Measurements from ENCODE around the gene MRPS17. TPM values are rescaled to one million over a fixed set of nuclear protein-coding genes. Genes with fewer than 3 reads are reported as not detected.

Gene MRPS17
- total RNA-seq, 1 experiment from 2014 or later = 38.2 TPM

- Histone ChIP-seq H3K9me3 (ENCODE audit: insufficient read depth, low read depth) (no peaks in the 10 kb centered on the region), H3K4me1 (replicated peaks; ENCODE audit: insufficient read depth) (peaks cover 7% of the 10 kb centered on the region), H3K79me2 (ENCODE audit: low read depth) (peaks cover 25% of the 10 kb centered on the region), H3F3A (ENCODE audit: insufficient read depth, low read depth) (peaks cover 46% of the 10 kb centered on the region; the same call in 1 of the 2 replicates), H3K4me2 (no peak overlapping the region), H3K4me3 (no peak overlapping the region), H4K20me1 (ENCODE audit: insufficient read depth) (no peaks in the 10 kb centered on the region), H2AFZ (no peak overlapping the region), H3K27ac (no peak overlapping the region), H3K27me3 (ENCODE audit: insufficient read depth, low read depth) (peaks cover 3% of the 10 kb centered on the region; the same call in 1 of the 2 replicates), H3K9me2 (ENCODE audit: insufficient read depth) (no peaks in the 10 kb centered on the region), H3K36me3 (ENCODE audit: low read depth) (peaks cover 22% of the 10 kb centered on the region)
- intact Hi-C loops (cut with micrococcal nuclease; ENCODE audit: unreplicated experiment) = no loop called here
- ChIA-PET POLR2A (ENCODE audit: unreplicated experiment) (interaction anchor here (0.7 kb wide), 1 partner anchor 303 kb away, joined by 3 read pairs; no protein-coding TSS in a partner anchor), CTCF (no interaction called here)
- TF ChIP-seq EZH2 (IDR thresholded peaks at IDR 0.05; ENCODE audit: low read depth) = no peak
- no peak for TF ChIP-seq CTCF (conservative IDR thresholded peaks at IDR 0.05)
- no peak for DNase-seq
- BruUV-seq (replicated peaks) = no TSS peak
Measured at GRCh38 chr7:55953707-55954475, 2.2 kb downstream of the MRPS17 start.

- ChIA-PET CTCF (no interaction called here), POLR2A (ENCODE audit: unreplicated experiment) (no interaction called here)
- Histone ChIP-seq H3K79me2 (ENCODE audit: low read depth) (peaks cover 21% of the 10 kb centered on the region), H3K27ac (no peak overlapping the region), H3K4me1 (replicated peaks; ENCODE audit: insufficient read depth) (peaks cover 7% of the 10 kb centered on the region), H2AFZ (no peak overlapping the region), H3F3A (ENCODE audit: insufficient read depth, low read depth) (peaks cover 41% of the 10 kb centered on the region; the same call in 1 of the 2 replicates), H3K9me3 (ENCODE audit: insufficient read depth, low read depth) (no peaks in the 10 kb centered on the region), H3K36me3 (ENCODE audit: low read depth) (peaks cover 22% of the 10 kb centered on the region), H3K27me3 (ENCODE audit: insufficient read depth, low read depth) (no peaks in the 10 kb centered on the region), H3K4me2 (no peak overlapping the region), H3K9me2 (ENCODE audit: insufficient read depth) (no peaks in the 10 kb centered on the region), H3K4me3 (no peak overlapping the region), H4K20me1 (ENCODE audit: insufficient read depth) (no peaks in the 10 kb centered on the region)
- no peak for DNase-seq
- no TSS peak for BruUV-seq (replicated peaks)
- TF ChIP-seq EZH2 (IDR thresholded peaks at IDR 0.05; ENCODE audit: low read depth) (no peak), CTCF (conservative IDR thresholded peaks at IDR 0.05) (no peak)
- intact Hi-C loops (cut with micrococcal nuclease; ENCODE audit: unreplicated experiment) = no loop called here
Measured at GRCh38 chr7:55957190-55957589, 5.5 kb downstream of the MRPS17 start.

GRCh38 chr7:55962014-55962413, 10.3 kb downstream of the MRPS17 start:
- no peaks in the 10 kb centered on the region for H3K36me3 ChIP-seq (ENCODE audit: low read depth)
- H3K27ac ChIP-seq = no peak overlapping the region
- H3K79me2 ChIP-seq (ENCODE audit: low read depth) = peaks cover 31% of the 10 kb centered on the region
- CTCF ChIA-PET = interaction anchor here (0.6 kb wide), 1 partner anchor 321 kb away, joined by 3 read pairs; no protein-coding TSS in a partner anchor
- no peak for TF ChIP-seq CTCF (conservative IDR thresholded peaks at IDR 0.05)
- no peak for TF ChIP-seq EZH2 (IDR thresholded peaks at IDR 0.05; ENCODE audit: low read depth)
- H3K4me3 ChIP-seq = no peak overlapping the region
- H4K20me1 ChIP-seq (ENCODE audit: insufficient read depth) = no peaks in the 10 kb centered on the region
- no peaks in the 10 kb centered on the region for H3K9me3 ChIP-seq (ENCODE audit: insufficient read depth, low read depth)
- POLR2A ChIA-PET (ENCODE audit: unreplicated experiment) = interaction anchor here (0.7 kb wide), 1 partner anchor 1381 kb away, joined by 3 read pairs; no protein-coding TSS in a partner anchor
- DNase-seq = peak in 1 of 2 experiments; percentile 61
- H3K9me2 ChIP-seq (ENCODE audit: insufficient read depth) = no peaks in the 10 kb centered on the region
- BruUV-seq (replicated peaks) = no TSS peak
- intact Hi-C loops (cut with micrococcal nuclease; ENCODE audit: unreplicated experiment) = loop anchor here (10.0 kb wide), 1 partner anchor 527 kb away; no protein-coding TSS in a partner anchor
- peaks cover 19% of the 10 kb centered on the region for H3K4me1 ChIP-seq (replicated peaks; ENCODE audit: insufficient read depth)
- no peak overlapping the region for H2AFZ ChIP-seq
- no peak overlapping the region for H3K4me2 ChIP-seq
- H3K27me3 ChIP-seq (ENCODE audit: insufficient read depth, low read depth) = no peaks in the 10 kb centered on the region
- peaks cover 39% of the 10 kb centered on the region for H3F3A ChIP-seq (ENCODE audit: insufficient read depth, low read depth)

Data from PC-9 (cell line).